ENCODE results near the gene SMARCA1.

Gene SMARCA1

GRCh38 chrX:129462707-129463106, 60.6 kb downstream of the SMARCA1 start:
- no peak overlapping the region for H3K9ac ChIP-seq (ENCODE audit: low read length)
- no peaks in the 10 kb centered on the region for H4K20me1 ChIP-seq (ENCODE audit: insufficient read depth, low read length)
- H2AFZ ChIP-seq (ENCODE audit: low read length): no peak overlapping the region
- no peak overlapping the region for H3K4me3 ChIP-seq (ENCODE audit: low read depth, low read length, poor library complexity, severe bottlenecking)
- H3K4me1 ChIP-seq (ENCODE audit: insufficient read depth, low read length, severe bottlenecking): no peaks in the 10 kb centered on the region
- no peaks in the 10 kb centered on the region for H3K36me3 ChIP-seq (ENCODE audit: insufficient read depth, low read length)
- H3K27me3 ChIP-seq (ENCODE audit: insufficient read depth, low read length): no peaks in the 10 kb centered on the region
- no peaks in the 10 kb centered on the region for H3K9me2 ChIP-seq (ENCODE audit: low read depth, low read length)
- no peaks in the 10 kb centered on the region for H3F3A ChIP-seq (ENCODE audit: insufficient read depth, low read length)
- H3K9me3 ChIP-seq (ENCODE audit: low read length): no peaks in the 10 kb centered on the region
- no peak overlapping the region for H3K27ac ChIP-seq (ENCODE audit: low read depth, low read length, poor library complexity, severe bottlenecking)
- H3K4me2 ChIP-seq (ENCODE audit: low read length): no peak overlapping the region
- no peaks in the 10 kb centered on the region for H3K79me2 ChIP-seq (ENCODE audit: insufficient read depth, low read length)
- TF ChIP-seq, protein P1, sequence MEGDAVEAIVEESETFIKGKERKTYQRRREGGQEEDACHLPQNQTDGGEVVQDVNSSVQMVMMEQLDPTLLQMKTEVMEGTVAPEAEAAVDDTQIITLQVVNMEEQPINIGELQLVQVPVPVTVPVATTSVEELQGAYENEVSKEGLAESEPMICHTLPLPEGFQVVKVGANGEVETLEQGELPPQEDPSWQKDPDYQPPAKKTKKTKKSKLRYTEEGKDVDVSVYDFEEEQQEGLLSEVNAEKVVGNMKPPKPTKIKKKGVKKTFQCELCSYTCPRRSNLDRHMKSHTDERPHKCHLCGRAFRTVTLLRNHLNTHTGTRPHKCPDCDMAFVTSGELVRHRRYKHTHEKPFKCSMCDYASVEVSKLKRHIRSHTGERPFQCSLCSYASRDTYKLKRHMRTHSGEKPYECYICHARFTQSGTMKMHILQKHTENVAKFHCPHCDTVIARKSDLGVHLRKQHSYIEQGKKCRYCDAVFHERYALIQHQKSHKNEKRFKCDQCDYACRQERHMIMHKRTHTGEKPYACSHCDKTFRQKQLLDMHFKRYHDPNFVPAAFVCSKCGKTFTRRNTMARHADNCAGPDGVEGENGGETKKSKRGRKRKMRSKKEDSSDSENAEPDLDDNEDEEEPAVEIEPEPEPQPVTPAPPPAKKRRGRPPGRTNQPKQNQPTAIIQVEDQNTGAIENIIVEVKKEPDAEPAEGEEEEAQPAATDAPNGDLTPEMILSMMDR (IDR thresholded peaks at IDR 0.05; ENCODE audit: low read length): no peak
- TF ChIP-seq EZH2 (IDR thresholded peaks at IDR 0.05; ENCODE audit: borderline replicate concordance, low read length): no peak

- TF ChIP-seq, protein P1 (IDR thresholded peaks at IDR 0.05; ENCODE audit: low read length): no peak
- TF ChIP-seq EZH2 (IDR thresholded peaks at IDR 0.05; ENCODE audit: borderline replicate concordance, low read length): no peak
- H3K4me2 ChIP-seq (ENCODE audit: low read length): no peak overlapping the region
- no peaks in the 10 kb centered on the region for H3K9me2 ChIP-seq (ENCODE audit: low read depth, low read length)
- no peaks in the 10 kb centered on the region for H3K79me2 ChIP-seq (ENCODE audit: insufficient read depth, low read length)
- no peaks in the 10 kb centered on the region for H4K20me1 ChIP-seq (ENCODE audit: insufficient read depth, low read length)
- H3K27me3 ChIP-seq (ENCODE audit: insufficient read depth, low read length): no peaks in the 10 kb centered on the region
- no peak overlapping the region for H2AFZ ChIP-seq (ENCODE audit: low read length)
- H3K9ac ChIP-seq (ENCODE audit: low read length): no peak overlapping the region
- H3K27ac ChIP-seq (ENCODE audit: low read depth, low read length, poor library complexity, severe bottlenecking): no peak overlapping the region
- H3K36me3 ChIP-seq (ENCODE audit: insufficient read depth, low read length): no peaks in the 10 kb centered on the region
- no peak overlapping the region for H3K4me3 ChIP-seq (ENCODE audit: low read depth, low read length, poor library complexity, severe bottlenecking)
- no peaks in the 10 kb centered on the region for H3K9me3 ChIP-seq (ENCODE audit: low read length)
- no peaks in the 10 kb centered on the region for H3F3A ChIP-seq (ENCODE audit: insufficient read depth, low read length)
- no peaks in the 10 kb centered on the region for H3K4me1 ChIP-seq (ENCODE audit: insufficient read depth, low read length, severe bottlenecking)
These were observed 61.4 kb downstream of the SMARCA1 start for GRCh38 chrX:129461801-129462456.

GRCh38 chrX:129452523-129452922, 70.8 kb downstream of the SMARCA1 start:
- no peaks in the 10 kb centered on the region for H3K9me2 ChIP-seq (ENCODE audit: low read depth, low read length)
- no peak overlapping the region for H3K4me3 ChIP-seq (ENCODE audit: low read depth, low read length, poor library complexity, severe bottlenecking)
- TF ChIP-seq, protein P1 (IDR thresholded peaks at IDR 0.05; ENCODE audit: low read length): no peak
- TF ChIP-seq EZH2 (IDR thresholded peaks at IDR 0.05; ENCODE audit: borderline replicate concordance, low read length): no peak
- H3K27me3 ChIP-seq (ENCODE audit: insufficient read depth, low read length): no peaks in the 10 kb centered on the region
- H3F3A ChIP-seq (ENCODE audit: insufficient read depth, low read length): no peaks in the 10 kb centered on the region
- no peak overlapping the region for H3K4me2 ChIP-seq (ENCODE audit: low read length)
- no peak overlapping the region for H3K27ac ChIP-seq (ENCODE audit: low read depth, low read length, poor library complexity, severe bottlenecking)
- H4K20me1 ChIP-seq (ENCODE audit: insufficient read depth, low read length): no peaks in the 10 kb centered on the region
- H3K79me2 ChIP-seq (ENCODE audit: insufficient read depth, low read length): no peaks in the 10 kb centered on the region
- H3K36me3 ChIP-seq (ENCODE audit: insufficient read depth, low read length): no peaks in the 10 kb centered on the region
- no peak overlapping the region for H3K9ac ChIP-seq (ENCODE audit: low read length)
- H3K4me1 ChIP-seq (ENCODE audit: insufficient read depth, low read length, severe bottlenecking): no peaks in the 10 kb centered on the region
- H3K9me3 ChIP-seq (ENCODE audit: low read length): no peaks in the 10 kb centered on the region
- H2AFZ ChIP-seq (ENCODE audit: low read length): no peak overlapping the region
